Stimulated activated naive CD8-positive, alpha-beta T cell treated with anti-CD3 and anti-CD28 coated beads, Interleukin-15, Interleukin-2, amounts not matched to agents 100 ng/mL and 50 ng/mL, for 24 hours (primary cell): Measurements from ENCODE around the gene GINS2.

Source experiments
- H3K27ac Mint-ChIP-seq: one replicate; pipeline ENCODE4 v1.8.0; 2021; ENCODE audit warnings: mild to moderate bottlenecking, mixed read lengths
- H3K27me3 Mint-ChIP-seq: one replicate; pipeline ENCODE4 v1.8.0; 2021; ENCODE audit warnings: mixed read lengths
- H3K36me3 Mint-ChIP-seq: one replicate; pipeline ENCODE4 v1.8.0; 2021; ENCODE audit warnings: low read depth, mixed read lengths
- H3K4me1 Mint-ChIP-seq: one replicate; pipeline ENCODE4 v1.8.0; 2021; ENCODE audit warnings: low read depth, mixed read lengths
- H3K4me3 Mint-ChIP-seq: one replicate; pipeline ENCODE4 v1.8.0; 2021; ENCODE audit warnings: mild to moderate bottlenecking, mixed read lengths
- H3K9me3 Mint-ChIP-seq: one replicate; pipeline ENCODE4 v1.8.0; 2021; ENCODE audit warnings: mixed read lengths

Gene GINS2

GRCh38 chr16:85659805-85660511 is 28.8 kb downstream of the GINS2 start:
- Mint-ChIP-seq H3K36me3 (peaks cover 33% of the 10 kb centered on the region), H3K27ac (peak overlapping the region; percentile 7)

GRCh38 chr16:85659336-85659735 is 29.4 kb downstream of the GINS2 start:
- H3K36me3 Mint-ChIP-seq: peaks cover 30% of the 10 kb centered on the region
- no peak overlapping the region for H3K4me3 Mint-ChIP-seq
- H3K4me1 Mint-ChIP-seq: no peaks in the 10 kb centered on the region
- H3K9me3 Mint-ChIP-seq: no peaks in the 10 kb centered on the region
- no peaks in the 10 kb centered on the region for H3K27me3 Mint-ChIP-seq
- peak overlapping the region; percentile 7 for H3K27ac Mint-ChIP-seq

More at GRCh38 chr16:85659805-85660511, 28.8 kb downstream of the GINS2 start:
- Mint-ChIP-seq H3K4me3 (no peak overlapping the region), H3K4me1 (no peaks in the 10 kb centered on the region), H3K27me3 (no peaks in the 10 kb centered on the region), H3K9me3 (no peaks in the 10 kb centered on the region)

GRCh38 chr16:85658504-85659326 is 30.0 kb downstream of the GINS2 start:
- Mint-ChIP-seq H3K36me3 (peaks cover 28% of the 10 kb centered on the region), H3K27ac (no peak overlapping the region), H3K9me3 (no peaks in the 10 kb centered on the region), H3K27me3 (no peaks in the 10 kb centered on the region), H3K4me3 (no peak overlapping the region), H3K4me1 (no peaks in the 10 kb centered on the region)

- Mint-ChIP-seq H3K36me3 (peaks cover 23% of the 10 kb centered on the region), H3K4me3 (no peak overlapping the region), H3K9me3 (no peaks in the 10 kb centered on the region), H3K27me3 (no peaks in the 10 kb centered on the region), H3K27ac (peak overlapping the region; percentile 36), H3K4me1 (no peaks in the 10 kb centered on the region)
These were observed 30.8 kb downstream of the GINS2 start for GRCh38 chr16:85657996-85658395.

- Mint-ChIP-seq H3K4me3 (no peak overlapping the region), H3K27me3 (no peaks in the 10 kb centered on the region), H3K36me3 (peaks cover 21% of the 10 kb centered on the region), H3K4me1 (no peaks in the 10 kb centered on the region), H3K9me3 (no peaks in the 10 kb centered on the region), H3K27ac (no peak overlapping the region)
These were observed 31.5 kb downstream of the GINS2 start for GRCh38 chr16:85657267-85657650.

- no peak overlapping the region for H3K4me3 Mint-ChIP-seq
These were observed 32.1 kb downstream of the GINS2 start for GRCh38 chr16:85656351-85657266.

GRCh38 chr16:85655216-85656129 is 33.3 kb downstream of the GINS2 start:
- Mint-ChIP-seq H3K36me3 (peaks cover 21% of the 10 kb centered on the region), H3K27me3 (no peaks in the 10 kb centered on the region), H3K4me1 (no peaks in the 10 kb centered on the region)

More at GRCh38 chr16:85656351-85657266, 32.1 kb downstream of the GINS2 start:
- Mint-ChIP-seq H3K4me1 (no peaks in the 10 kb centered on the region), H3K27me3 (no peaks in the 10 kb centered on the region), H3K27ac (no peak overlapping the region), H3K9me3 (no peaks in the 10 kb centered on the region), H3K36me3 (peaks cover 21% of the 10 kb centered on the region)

GRCh38 chr16:85654251-85655095 is 34.3 kb downstream of the GINS2 start:
- no peaks in the 10 kb centered on the region for H3K27me3 Mint-ChIP-seq
- H3K36me3 Mint-ChIP-seq: peaks cover 15% of the 10 kb centered on the region
- H3K27ac Mint-ChIP-seq: no peak overlapping the region

More at GRCh38 chr16:85655216-85656129, 33.3 kb downstream of the GINS2 start:
- H3K4me3 Mint-ChIP-seq: no peak overlapping the region
- no peaks in the 10 kb centered on the region for H3K9me3 Mint-ChIP-seq
- H3K27ac Mint-ChIP-seq: no peak overlapping the region

GRCh38 chr16:85653290-85653891 is 35.4 kb downstream of the GINS2 start:
- H3K36me3 Mint-ChIP-seq: peaks cover 11% of the 10 kb centered on the region
- H3K27ac Mint-ChIP-seq: no peak overlapping the region
- no peak overlapping the region for H3K4me3 Mint-ChIP-seq
- no peaks in the 10 kb centered on the region for H3K27me3 Mint-ChIP-seq
- peaks cover 6% of the 10 kb centered on the region for H3K4me1 Mint-ChIP-seq
- no peaks in the 10 kb centered on the region for H3K9me3 Mint-ChIP-seq

More at GRCh38 chr16:85654251-85655095, 34.3 kb downstream of the GINS2 start:
- Mint-ChIP-seq H3K9me3 (no peaks in the 10 kb centered on the region), H3K4me1 (no peaks in the 10 kb centered on the region), H3K4me3 (no peak overlapping the region)

- Mint-ChIP-seq H3K9me3 (no peaks in the 10 kb centered on the region), H3K36me3 (peaks cover 9% of the 10 kb centered on the region), H3K4me3 (no peak overlapping the region), H3K27me3 (no peaks in the 10 kb centered on the region), H3K4me1 (peaks cover 6% of the 10 kb centered on the region), H3K27ac (no peak overlapping the region)
These were observed 36.1 kb downstream of the GINS2 start for GRCh38 chr16:85652431-85653221.

- no peaks in the 10 kb centered on the region for H3K27me3 Mint-ChIP-seq
- H3K27ac Mint-ChIP-seq: no peak overlapping the region
- peaks cover 8% of the 10 kb centered on the region for H3K36me3 Mint-ChIP-seq
- H3K9me3 Mint-ChIP-seq: no peaks in the 10 kb centered on the region
- H3K4me3 Mint-ChIP-seq: no peak overlapping the region
- peaks cover 6% of the 10 kb centered on the region for H3K4me1 Mint-ChIP-seq
These were observed 36.9 kb downstream of the GINS2 start for GRCh38 chr16:85651629-85652430.
